ENCODE results near the gene TBC1D32. TPM values are rescaled to one million over a fixed set of nuclear protein-coding genes. Genes with fewer than 3 reads are reported as not detected.
"Not testable (repeated sequence)": the region's sequence is repeated elsewhere in the genome, so short reads cannot be mapped to it uniquely, and the experiment has no call there.

Gene TBC1D32
- total RNA-seq, 1 experiment from 2014 or later = 5.2 TPM

GRCh38 chr6:121067381-121067780 is 266.9 kb downstream of the TBC1D32 start:
- ATAC-seq (no peak), DNase-seq (ENCODE audit: low spot score) (no peak)
- Mint-ChIP-seq H3K36me3 (peaks cover 48% of the 10 kb centered on the region), H3K9me3 (peaks cover 79% of the 10 kb centered on the region), H3K4me1 (no peaks in the 10 kb centered on the region), H3K27ac (no peak overlapping the region), H3K4me3 (no peak overlapping the region), H3K27me3 (ENCODE audit: low read depth) (peaks cover 3% of the 10 kb centered on the region; the same call in 1 of the 2 replicates)
- ChIA-PET POLR2A (no interaction called here), CTCF (no interaction called here)
- TF ChIP-seq PREB (CRISPR knock-in tag; IDR thresholded peaks at IDR 0.05; ENCODE audit: borderline replicate concordance) (no peak), ATF1 (CRISPR knock-in tag; IDR thresholded peaks at IDR 0.05) (no peak), ZNF219 (CRISPR knock-in tag; IDR thresholded peaks at IDR 0.05; ENCODE audit: borderline replicate concordance) (no peak)

GRCh38 chr6:121064345-121064744 is 269.9 kb downstream of the TBC1D32 start:
- Mint-ChIP-seq H3K36me3 (peaks cover 42% of the 10 kb centered on the region), H3K4me3 (no peak overlapping the region), H3K27me3 (ENCODE audit: low read depth) (peaks cover 3% of the 10 kb centered on the region; the same call in 1 of the 2 replicates), H3K4me1 (no peaks in the 10 kb centered on the region), H3K27ac (no peak overlapping the region), H3K9me3 (peaks cover 68% of the 10 kb centered on the region)
- TF ChIP-seq USF1 (CRISPR knock-in tag; IDR thresholded peaks at IDR 0.05) (no peak), RORB (CRISPR knock-in tag; IDR thresholded peaks at IDR 0.05) (no peak), USF2 (CRISPR knock-in tag; IDR thresholded peaks at IDR 0.05) (no peak), ARID4B (CRISPR knock-in tag; IDR thresholded peaks at IDR 0.05; ENCODE audit: borderline replicate concordance) (no peak), ZBTB21 (CRISPR knock-in tag; IDR thresholded peaks at IDR 0.05; ENCODE audit: borderline replicate concordance) (no peak), CTCF (IDR thresholded peaks at IDR 0.05) (no peak), NR1H2 (CRISPR knock-in tag; IDR thresholded peaks at IDR 0.05) (no peak)
- DNase-seq (ENCODE audit: low spot score) (no peak), ATAC-seq (no peak)
- ChIA-PET CTCF (no interaction called here), POLR2A (no interaction called here)

- Mint-ChIP-seq H3K27ac (no peak overlapping the region; the same call in 1 of the 2 replicates), H3K36me3 (no peaks in the 10 kb centered on the region), H3K27me3 (ENCODE audit: low read depth) (no peaks in the 10 kb centered on the region), H3K4me1 (peaks cover 4% of the 10 kb centered on the region), H3K4me3 (no peak overlapping the region), H3K9me3 (no peaks in the 10 kb centered on the region)
- DNase-seq (ENCODE audit: low spot score) (no peak), ATAC-seq (peak; percentile 94)
- TF ChIP-seq CTCF (IDR thresholded peaks at IDR 0.05) (peak; percentile 60; the same call in 1 of the 2 replicates), ZNF425 (CRISPR knock-in tag; conservative IDR thresholded peaks at IDR 0.05) (no peak)
- POLR2A ChIA-PET = no interaction called here
- CTCF ChIA-PET = interaction anchor here (0.6 to 1.8 kb wide), 5 partner anchors 191 to 299 kb away, joined by 3 to 8 read pairs (median 4); no protein-coding TSS in a partner anchor
Observed at GRCh38 chr6:121055572-121056163, 278.6 kb downstream of the TBC1D32 start.

GRCh38 chr6:121048593-121048992 is 285.7 kb downstream of the TBC1D32 start:
- H3K4me3 Mint-ChIP-seq; CTCF ChIA-PET; H3K9me3 Mint-ChIP-seq; H3K36me3 Mint-ChIP-seq; DNase-seq (ENCODE audit: low spot score); H3K27me3 Mint-ChIP-seq (ENCODE audit: low read depth); H3K27ac Mint-ChIP-seq; POLR2A ChIA-PET; ATAC-seq: not testable (repeated sequence)
- peaks cover 26% of the 10 kb centered on the region for H3K4me1 Mint-ChIP-seq

All from WTC11 (cell line).